GM18505 (cell line): Measurements from ENCODE around the gene WSCD1.

Experiments
- ATAC-seq: cut with Tn5 transposase; IDR thresholded peaks from one replicate; pipeline ENCODE4 v1.9.1; 2021; ENCODE audit not compliant: unreplicated experiment
- POLR2A ChIP-seq: IDR thresholded peaks from 4 replicates; pipeline ENCODE4 v1.6.1; 2011; ENCODE audit warnings: borderline replicate concordance; ENCODE audit not compliant: insufficient read depth, insufficient read length; ENCODE audit errors: extremely low read depth

The WSCD1 gene

GRCh38 chr17:6110088-6110487, 39.9 kb downstream of the WSCD1 start:
- no peak for TF ChIP-seq POLR2A
- ATAC-seq = no peak

GRCh38 chr17:6110592-6110991, 40.4 kb downstream of the WSCD1 start:
- no peak for TF ChIP-seq POLR2A
- no peak for ATAC-seq

- TF ChIP-seq POLR2A = no peak
- ATAC-seq = no peak
Measured at GRCh38 chr17:6120351-6120750, 50.2 kb downstream of the WSCD1 start.

GRCh38 chr17:6124856-6125255, 54.7 kb downstream of the WSCD1 start:
- no peak for ATAC-seq

GRCh38 chr17:6126768-6127167, 56.6 kb downstream of the WSCD1 start:
- ATAC-seq = no peak

More at GRCh38 chr17:6124856-6125255, 54.7 kb downstream of the WSCD1 start:
- no peak for TF ChIP-seq POLR2A

GRCh38 chr17:6134721-6135120, 64.5 kb downstream of the WSCD1 start:
- no peak for ATAC-seq

More at GRCh38 chr17:6126768-6127167, 56.6 kb downstream of the WSCD1 start:
- no peak for TF ChIP-seq POLR2A

GRCh38 chr17:6135236-6135635, 65.1 kb downstream of the WSCD1 start:
- TF ChIP-seq POLR2A = no peak
- ATAC-seq = no peak

More at GRCh38 chr17:6134721-6135120, 64.5 kb downstream of the WSCD1 start:
- TF ChIP-seq POLR2A = no peak

GRCh38 chr17:6135996-6136395, 65.8 kb downstream of the WSCD1 start:
- no peak for ATAC-seq
- TF ChIP-seq POLR2A = no peak

GRCh38 chr17:6137716-6138502, 67.7 kb downstream of the WSCD1 start:
- TF ChIP-seq POLR2A = no peak
- ATAC-seq = no peak

GRCh38 chr17:6138761-6139446, 68.7 kb downstream of the WSCD1 start:
- TF ChIP-seq POLR2A = no peak
- ATAC-seq = no peak

GRCh38 chr17:6139447-6139832, 69.3 kb downstream of the WSCD1 start:
- TF ChIP-seq POLR2A = no peak
- no peak for ATAC-seq

- no peak for TF ChIP-seq POLR2A
- ATAC-seq = no peak
Measured at GRCh38 chr17:6140188-6140587, 70.0 kb downstream of the WSCD1 start.

- no peak for TF ChIP-seq POLR2A
Measured at GRCh38 chr17:6140728-6141330, 70.7 kb downstream of the WSCD1 start.

More at GRCh38 chr17:6140728-6141330, 70.7 kb downstream of the WSCD1 start:
- no peak for ATAC-seq
